Astrocyte (in vitro differentiated cells and primary cell): ENCODE measurements around the gene TRAF7.
"Not testable (repeated sequence)": the region's sequence is repeated elsewhere in the genome, so short reads cannot be mapped to it uniquely, and the experiment has no call there.

Experiments
- EZH2 ChIP-seq: IDR thresholded peaks from 2 replicates; pipeline ENCODE4 v1.6.1; 2012; ENCODE audit warnings: mild to moderate bottlenecking, low read length, inconsistent platforms; ENCODE audit not compliant: insufficient read depth
- TF ChIP-seq, protein P1 (sequence below): IDR thresholded peaks from 2 replicates; pipeline ENCODE4 v1.5.1; 2011; ENCODE audit warnings: low read depth, mild to moderate bottlenecking, inconsistent platforms, low read length, moderate library complexity; ENCODE audit not compliant: insufficient read depth

DNA sequence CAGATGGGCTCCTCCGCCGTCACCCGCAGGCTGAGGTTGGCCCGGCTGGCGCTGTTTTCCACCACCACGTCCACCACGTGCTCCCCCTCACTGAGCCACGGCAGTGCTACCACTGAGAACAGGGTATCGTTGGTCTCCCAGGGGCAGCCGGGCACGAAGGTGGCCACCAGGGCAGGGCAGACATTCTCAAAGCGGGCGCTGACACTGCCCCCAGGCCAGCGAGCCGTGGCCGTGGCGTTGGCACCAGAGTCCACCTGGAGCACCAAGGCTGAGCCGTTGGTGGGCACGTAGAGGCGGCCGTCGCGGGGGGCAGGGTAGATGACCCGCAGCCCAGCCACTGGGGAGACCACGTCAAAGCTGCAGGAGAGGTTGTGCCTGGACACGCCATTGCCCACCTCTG is 41.4 kb upstream of the TRAF7 start:
- TF ChIP-seq, protein P1, sequence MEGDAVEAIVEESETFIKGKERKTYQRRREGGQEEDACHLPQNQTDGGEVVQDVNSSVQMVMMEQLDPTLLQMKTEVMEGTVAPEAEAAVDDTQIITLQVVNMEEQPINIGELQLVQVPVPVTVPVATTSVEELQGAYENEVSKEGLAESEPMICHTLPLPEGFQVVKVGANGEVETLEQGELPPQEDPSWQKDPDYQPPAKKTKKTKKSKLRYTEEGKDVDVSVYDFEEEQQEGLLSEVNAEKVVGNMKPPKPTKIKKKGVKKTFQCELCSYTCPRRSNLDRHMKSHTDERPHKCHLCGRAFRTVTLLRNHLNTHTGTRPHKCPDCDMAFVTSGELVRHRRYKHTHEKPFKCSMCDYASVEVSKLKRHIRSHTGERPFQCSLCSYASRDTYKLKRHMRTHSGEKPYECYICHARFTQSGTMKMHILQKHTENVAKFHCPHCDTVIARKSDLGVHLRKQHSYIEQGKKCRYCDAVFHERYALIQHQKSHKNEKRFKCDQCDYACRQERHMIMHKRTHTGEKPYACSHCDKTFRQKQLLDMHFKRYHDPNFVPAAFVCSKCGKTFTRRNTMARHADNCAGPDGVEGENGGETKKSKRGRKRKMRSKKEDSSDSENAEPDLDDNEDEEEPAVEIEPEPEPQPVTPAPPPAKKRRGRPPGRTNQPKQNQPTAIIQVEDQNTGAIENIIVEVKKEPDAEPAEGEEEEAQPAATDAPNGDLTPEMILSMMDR: not testable (repeated sequence)
- not testable (repeated sequence) for TF ChIP-seq EZH2
